PC-9 (cell line): ENCODE results near the gene LIN37.

Experiments
- CTCF ChIP-seq: fragments of 200-600 bp; sonication (generic); conservative IDR thresholded peaks from 2 replicates; pipeline ENCODE4 v1.6.1; 2017; ENCODE audit warnings: mixed run types, antibody characterized with exemption, mild to moderate bottlenecking, moderate library complexity
- EZH2 ChIP-seq: fragments of 200-600 bp; sonication (generic); IDR thresholded peaks from 2 replicates; pipeline ENCODE4 v1.8.0; 2017; ENCODE audit warnings: antibody characterized with exemption, low read depth

GRCh38 chr19:35714601-35715354 lies 33.6 kb upstream of the LIN37 start:
- TF ChIP-seq CTCF (no peak), EZH2 (no peak)
